Endometrium (tissue), 2 donors: Measurements from ENCODE around the gene SLC12A4.
"Not testable (repeated sequence)": the region's sequence is repeated elsewhere in the genome, so short reads cannot be mapped to it uniquely, and the experiment has no call there.

Experiments
- FAIRE-seq: peaks from 2 replicates; lab custom pipeline; 2012; peaks lifted over from hg19 to GRCh38; lab: Jason Lieb, UNC
- donor health status: control.
- donor health status: control.

SLC12A4 gene

GRCh38 chr16:67987460-67988160, 19.2 kb upstream of the SLC12A4 start:
- FAIRE-seq = no peak

- no peak for FAIRE-seq
These were observed 18.5 kb upstream of the SLC12A4 start for GRCh38 chr16:67986949-67987348.

- no peak for FAIRE-seq
These were observed 13.7 kb upstream of the SLC12A4 start for GRCh38 chr16:67982011-67982696.

- no peak for FAIRE-seq
These were observed 11.7 kb upstream of the SLC12A4 start, which contains the start of gene DPEP3 for GRCh38 chr16:67979955-67980678. Gene DPEP3, minus strand, starts transcription at chr16:67980499. Its CDS starts 119 bp downstream, at chr16:67980380.

GRCh38 chr16:67977469-67978227, 9.2 kb upstream of the SLC12A4 start:
- no peak for FAIRE-seq

GRCh38 chr16:67977005-67977404, 8.6 kb upstream of the SLC12A4 start:
- no peak for FAIRE-seq

- no peak for FAIRE-seq
These were observed 7.8 kb upstream of the SLC12A4 start for GRCh38 chr16:67976205-67976604.

GRCh38 chr16:67975321-67976105, 7.1 kb upstream of the SLC12A4 start:
- no peak for FAIRE-seq

GRCh38 chr16:67972285-67972684, 3.8 kb upstream of the SLC12A4 start:
- not testable (repeated sequence) for FAIRE-seq

GRCh38 chr16:67971111-67971510, 2.7 kb upstream of the SLC12A4 start:
- no peak for FAIRE-seq

- FAIRE-seq = no peak
These were observed 1.0 kb upstream of the SLC12A4 start for GRCh38 chr16:67969254-67970039.

GRCh38 chr16:67967958-67968399, 458 bp downstream of the SLC12A4 start:
- no peak for FAIRE-seq

GRCh38 chr16:67967183-67967957, 1.1 kb downstream of the SLC12A4 start:
- FAIRE-seq = no peak

GRCh38 chr16:67966549-67967182, 1.8 kb downstream of the SLC12A4 start:
- no peak for FAIRE-seq

GRCh38 chr16:67965668-67966548, 2.5 kb downstream of the SLC12A4 start:
- no peak for FAIRE-seq

GRCh38 chr16:67964477-67965131, 3.8 kb downstream of the SLC12A4 start:
- FAIRE-seq = no peak

- FAIRE-seq = no peak
These were observed 4.6 kb downstream of the SLC12A4 start for GRCh38 chr16:67963662-67964321.
